Activated CD8-positive, alpha-beta memory T cell treated with anti-CD3 and anti-CD28 coated beads, Interleukin-2, amount 50 U/mL, for 48 hours (primary cell): ENCODE results near the gene RPL27A.

ENCODE experiments used
- DNase-seq: peaks from one replicate; pipeline ENCODE4 v3.0.0-alpha.2; 2020

RPL27A gene

DNA sequence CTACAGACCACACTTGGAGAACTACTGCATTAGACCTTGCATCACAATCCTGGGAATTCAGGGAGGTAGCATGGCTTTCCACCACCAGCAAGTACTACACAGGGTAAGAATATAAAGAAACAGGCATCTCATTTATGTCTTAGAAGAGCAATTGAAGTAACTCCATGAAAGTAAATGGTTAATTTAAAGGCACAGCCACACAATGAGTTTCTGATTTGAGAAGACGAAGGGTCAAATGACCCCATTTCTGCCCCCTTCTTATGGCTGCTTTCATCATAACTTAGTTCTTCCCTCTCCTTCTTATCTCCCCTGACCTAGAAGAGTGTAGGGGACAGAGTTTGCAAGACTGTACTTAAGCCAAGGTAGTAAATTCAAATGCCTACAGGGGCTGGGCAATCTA is 6.1 kb upstream of the RPL27A start:
- DNase-seq = no peak

DNA sequence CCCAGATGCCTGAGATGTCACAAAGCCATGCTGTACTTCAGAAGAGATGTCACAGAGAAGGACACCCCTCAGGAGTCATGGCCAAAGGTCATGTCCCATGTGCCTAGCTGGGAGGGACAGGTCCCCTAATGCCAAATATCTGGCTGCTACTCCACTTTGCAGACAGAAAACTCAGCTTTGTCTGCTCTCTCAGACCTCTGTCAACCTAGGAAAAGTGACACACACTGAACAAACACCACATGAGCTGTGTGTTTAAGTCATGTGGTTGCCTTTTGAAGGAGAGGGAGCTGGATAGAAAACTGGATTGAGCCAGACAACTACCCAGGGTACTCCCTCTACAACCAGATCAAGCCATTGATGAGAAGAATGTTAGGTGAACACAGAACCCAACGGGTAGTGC is 3.6 kb upstream of the RPL27A start:
- no peak for DNase-seq

DNA sequence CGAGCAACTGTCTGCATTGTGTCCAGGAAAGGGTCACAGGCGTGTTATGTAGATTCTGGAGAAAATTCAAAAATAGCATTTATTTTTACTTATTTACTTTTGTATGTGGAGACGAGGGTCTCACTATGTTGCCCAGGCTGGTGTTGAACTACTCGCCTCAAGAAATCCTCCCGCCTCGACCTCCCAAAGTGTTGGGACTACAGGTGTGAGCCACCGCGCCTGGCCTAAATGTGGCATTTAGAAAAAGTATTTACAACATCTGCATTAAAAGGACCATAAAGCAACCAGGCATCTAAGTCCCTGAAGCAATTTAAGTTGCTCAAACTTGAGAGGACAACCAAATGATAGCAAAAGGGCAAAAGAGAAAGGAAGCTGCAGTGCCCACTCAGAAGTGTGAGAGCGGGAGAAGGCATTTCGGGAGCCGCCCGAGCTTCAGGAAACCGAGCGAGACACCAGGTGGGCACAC is 722 bp upstream of the RPL27A start:
- no peak for DNase-seq

DNA sequence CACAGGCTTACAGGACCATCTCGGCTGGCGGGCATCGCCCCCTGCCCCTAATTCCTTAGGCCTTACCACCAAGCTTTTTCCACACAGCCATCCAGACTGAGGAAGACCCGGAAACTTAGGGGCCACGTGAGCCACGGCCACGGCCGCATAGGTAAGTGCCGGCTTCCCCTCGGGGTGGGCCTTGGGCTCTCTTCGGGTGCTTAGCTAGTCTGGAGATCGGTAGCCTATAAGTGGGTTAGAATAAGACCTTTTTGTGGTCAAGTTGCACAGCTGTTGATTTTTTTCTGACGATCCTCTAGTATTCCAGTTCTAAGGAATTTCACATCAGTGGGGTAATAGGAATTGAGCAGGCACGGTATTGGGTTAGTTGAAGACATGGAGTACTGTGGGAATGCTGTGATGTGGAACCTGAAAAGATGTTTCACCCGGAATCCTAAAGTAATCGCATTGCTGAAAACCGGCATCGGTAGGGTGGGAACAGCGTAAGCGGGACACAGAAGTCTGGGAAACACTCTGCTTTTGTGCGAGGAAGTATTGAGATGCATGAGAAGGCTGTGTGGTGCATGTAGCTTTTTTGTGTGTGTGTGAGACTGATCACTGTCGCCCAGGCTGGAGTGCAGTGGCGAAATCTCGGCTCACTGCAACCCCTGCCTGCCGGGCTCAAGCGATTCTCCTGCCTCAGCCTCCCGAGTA is 669 bp downstream of the RPL27A start:
- DNase-seq = no peak

DNA sequence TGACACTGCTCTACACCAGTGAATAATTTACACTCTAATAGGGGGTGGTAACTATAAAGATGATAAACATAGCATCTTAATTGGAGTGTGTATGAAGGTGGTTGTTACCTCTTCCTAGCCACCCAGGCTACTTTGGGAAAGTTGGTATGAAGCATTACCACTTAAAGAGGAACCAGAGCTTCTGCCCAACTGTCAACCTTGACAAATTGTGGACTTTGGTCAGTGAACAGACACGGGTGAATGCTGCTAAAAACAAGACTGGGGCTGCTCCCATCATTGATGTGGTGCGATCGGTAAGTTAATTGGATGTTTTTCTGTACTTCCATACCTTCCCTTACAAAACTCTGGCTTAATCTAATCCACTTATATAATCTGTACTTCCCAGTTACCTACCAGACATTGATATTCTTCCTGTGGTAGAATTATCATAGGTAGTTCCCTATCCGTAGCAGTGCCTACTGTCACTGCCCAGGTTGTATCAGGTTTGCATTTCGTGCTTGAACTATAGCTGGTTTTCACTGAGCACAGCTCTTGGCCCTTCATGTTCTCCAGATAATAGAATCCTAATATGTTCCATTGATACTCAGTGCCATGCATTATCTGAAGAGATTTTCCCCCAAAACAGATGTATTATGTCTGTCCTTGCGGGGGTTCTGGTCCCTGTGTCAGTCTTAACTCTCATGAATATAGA is 2.2 kb downstream of the RPL27A start:
- no peak for DNase-seq

DNA sequence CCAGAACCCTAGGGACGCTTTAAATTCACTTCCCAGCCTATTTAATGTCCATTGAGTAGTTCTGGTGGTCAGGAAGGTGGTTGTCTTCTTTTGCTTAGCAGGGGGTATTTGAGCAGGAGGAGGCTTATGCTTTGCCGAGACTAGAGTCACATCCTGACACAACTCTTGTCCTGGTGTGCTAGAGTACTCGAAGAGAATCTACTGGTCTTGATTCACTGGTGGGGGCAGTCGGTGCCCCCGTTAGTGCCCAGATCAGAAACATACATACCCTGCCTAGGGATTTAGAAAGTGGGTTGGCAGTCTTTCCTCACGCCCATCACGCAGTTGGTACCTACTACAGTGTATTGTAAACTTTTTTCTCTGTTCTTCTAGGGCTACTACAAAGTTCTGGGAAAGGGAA is 2.7 kb downstream of the RPL27A start:
- no peak for DNase-seq

DNA sequence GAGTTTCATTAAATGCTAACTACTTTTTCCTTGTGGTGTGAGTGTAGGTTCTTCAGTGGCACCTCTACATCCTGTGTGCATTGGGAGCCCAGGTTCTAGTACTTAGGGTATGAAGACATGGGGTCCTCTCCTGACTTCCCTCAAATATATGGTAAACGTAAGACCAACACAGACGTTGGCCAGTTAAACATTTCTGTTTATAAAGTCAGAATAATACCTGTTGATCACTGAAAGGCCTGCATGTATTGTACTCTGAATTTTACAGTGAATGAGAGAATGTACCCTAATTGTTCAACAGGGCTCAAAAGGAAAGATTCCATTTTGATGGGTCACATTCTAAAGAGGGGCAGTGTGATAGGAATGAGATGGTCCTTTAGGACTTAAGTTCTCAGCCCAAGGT is 3.2 kb downstream of the RPL27A start:
- DNase-seq = no peak

DNA sequence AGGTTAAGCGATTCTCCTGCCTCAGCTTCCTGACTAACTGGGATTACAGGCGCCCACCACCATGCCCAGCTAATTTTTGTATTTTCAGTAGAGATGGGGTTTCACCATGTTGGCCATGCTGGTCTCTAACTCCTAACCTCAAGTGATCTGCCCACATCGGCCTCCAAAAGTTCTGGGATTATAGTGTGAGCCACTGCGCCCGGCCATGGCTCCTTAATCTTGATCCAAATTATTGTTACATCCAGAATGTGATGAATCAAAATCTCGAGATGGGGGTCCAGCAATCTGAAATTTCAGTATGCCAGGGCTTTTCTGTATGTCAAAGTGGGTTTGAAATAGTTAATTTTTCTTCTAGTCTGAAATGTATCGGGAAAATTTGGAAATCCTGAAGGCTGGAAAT is 3.7 kb downstream of the RPL27A start:
- no peak for DNase-seq

DNA sequence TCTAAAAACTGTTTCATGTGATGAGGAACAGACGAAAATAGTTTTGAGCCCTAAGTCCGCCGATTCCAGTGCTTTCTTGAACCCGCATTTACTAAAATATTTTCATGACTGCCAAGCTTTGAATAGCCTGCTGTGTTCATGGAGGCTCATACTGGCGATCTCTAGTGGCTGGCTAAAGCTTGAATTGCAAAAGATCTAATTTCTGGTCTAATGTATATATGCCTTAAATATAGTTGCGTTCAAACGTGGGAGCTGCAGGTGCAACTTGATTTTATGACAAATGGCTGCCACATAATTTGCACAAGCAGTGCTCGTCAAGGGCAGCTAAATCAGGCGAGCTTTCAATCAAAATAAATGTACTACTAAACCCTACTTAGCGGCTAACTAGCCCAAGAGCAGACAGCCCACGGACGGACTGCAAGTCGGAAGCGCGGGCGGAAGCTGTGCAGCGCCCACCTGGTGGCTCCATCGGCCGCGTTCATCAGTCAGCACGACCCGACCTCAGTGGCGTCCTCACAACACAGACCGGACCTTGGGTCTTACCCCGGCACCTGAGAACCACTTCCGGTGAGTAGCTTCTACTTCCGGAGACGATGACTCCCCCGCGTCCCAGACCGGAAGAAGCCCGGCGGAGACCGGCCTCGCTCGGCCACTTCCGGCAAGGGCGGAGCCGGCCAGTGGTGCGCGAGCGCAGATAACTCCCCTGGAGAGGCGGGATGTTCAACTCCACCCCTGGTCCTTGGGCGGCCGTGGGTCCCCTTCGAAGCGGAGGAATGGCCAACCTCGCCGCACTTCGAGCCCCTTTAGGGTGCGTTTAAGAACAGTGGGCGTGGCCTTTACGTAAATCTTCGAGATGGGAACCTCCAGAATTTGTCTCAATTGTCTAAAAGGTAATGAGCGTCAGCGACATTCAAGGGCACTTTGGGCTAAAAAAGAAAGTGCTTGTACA is 6.1 kb downstream of the RPL27A start:
- DNase-seq = peak; percentile 95

DNA sequence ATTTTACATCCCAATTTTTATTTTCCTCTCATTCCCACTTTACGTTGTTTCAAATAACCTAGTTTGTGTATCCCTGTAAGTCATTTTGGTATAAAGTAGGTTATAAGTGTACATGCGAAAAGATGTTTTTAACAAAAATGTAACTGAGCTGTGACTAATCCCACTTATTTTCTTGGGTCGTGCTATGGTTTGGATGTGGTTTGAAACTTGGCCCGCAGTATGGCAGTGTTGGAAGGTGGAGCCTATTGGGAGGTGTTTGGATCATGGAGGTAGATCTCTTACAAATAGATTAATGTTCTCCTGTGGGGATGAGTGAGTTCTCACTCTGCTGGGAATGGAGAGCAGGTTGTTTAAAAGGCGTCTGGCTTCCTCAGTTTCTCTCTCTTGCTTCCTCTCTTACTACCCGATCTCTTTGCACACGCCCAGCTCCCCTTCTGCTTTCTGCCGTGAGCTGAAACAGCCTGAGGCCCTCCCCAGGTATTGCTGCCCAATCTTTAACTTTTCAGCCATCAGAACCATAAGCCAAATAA is 7.2 kb downstream of the RPL27A start:
- peak; percentile 52 for DNase-seq

DNA sequence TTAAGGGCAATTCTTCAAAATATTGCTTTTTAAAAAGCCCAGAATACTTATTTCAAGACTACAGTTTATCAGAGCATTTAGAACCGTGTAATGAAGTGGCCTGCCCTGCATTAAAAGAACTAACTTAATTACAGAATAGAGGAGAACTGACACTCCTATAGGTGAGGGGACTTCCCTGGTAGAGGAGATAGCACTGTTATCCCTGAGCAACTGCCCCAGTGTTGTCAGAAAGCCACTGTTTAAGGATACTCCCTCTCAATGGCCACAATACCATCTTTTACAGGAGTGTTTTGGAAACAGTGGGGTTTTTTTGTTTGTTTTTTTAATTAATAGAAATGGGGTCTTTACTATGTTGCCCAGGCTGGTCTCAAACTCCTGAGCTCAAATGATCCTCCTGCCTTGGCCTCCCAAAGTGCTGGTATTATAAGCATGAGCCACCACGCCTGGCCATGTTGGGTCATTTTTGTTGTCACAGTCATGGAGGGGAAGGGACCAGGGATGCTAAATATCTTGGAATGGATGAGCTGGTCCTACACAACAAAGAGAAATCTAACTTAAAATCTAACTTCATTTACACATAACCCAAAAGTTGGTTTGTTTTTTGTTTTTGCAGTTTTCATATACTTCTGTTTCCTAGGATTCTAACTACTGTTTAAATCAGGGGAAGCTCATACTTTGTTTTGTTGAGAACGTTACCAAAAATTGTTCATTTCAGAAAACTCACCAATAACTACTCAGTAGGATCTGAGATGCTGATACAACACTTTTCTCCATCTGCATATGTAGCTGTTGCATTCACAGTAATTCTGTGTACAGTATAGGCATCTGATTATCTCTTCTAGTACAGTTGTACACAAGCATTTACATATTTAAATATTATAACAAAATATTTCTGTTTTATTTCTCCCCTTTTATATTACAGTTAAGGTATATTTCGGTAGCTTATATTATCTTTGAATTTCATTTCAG is 8.1 kb downstream of the RPL27A start:
- peak; percentile 52 for DNase-seq

DNA sequence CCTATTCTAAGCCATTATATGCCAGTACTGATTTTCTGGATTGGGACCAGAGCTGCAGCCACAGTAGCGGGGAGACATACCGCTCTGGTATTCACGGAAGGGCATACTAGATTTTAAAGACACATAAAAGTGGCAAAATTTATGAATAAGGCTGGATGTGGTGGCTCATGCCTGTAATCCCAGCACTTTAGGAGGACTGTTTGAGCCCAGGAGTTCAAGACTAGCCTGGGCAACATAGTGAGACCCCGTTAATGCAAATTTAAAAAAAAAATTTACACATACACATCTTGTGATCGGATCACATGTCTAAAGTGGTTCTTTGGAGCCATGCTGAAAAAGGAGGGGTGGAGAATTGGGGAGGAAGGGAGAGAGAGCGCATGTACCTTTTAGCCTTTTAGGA is 9.0 kb downstream of the RPL27A start:
- DNase-seq = peak; percentile 47

DNA sequence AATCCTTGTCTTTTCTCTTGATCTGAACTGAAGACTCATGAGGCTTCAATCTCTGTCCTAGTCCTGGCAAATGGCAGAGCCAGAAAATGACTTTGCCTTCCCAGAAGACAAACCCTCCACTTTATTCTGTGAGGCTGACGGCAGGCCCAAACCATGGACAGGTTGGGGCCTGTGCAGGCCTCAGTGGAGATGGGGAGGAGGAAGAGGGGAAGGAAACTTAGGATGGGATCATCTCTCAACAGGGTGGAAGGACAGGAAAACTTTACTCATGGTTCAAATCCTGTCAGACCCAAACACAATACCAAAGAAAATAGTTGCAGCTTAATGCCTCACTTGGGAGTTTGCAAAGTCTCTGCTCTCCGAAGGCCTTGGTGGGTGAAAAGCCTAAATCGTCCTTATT is 9.8 kb downstream of the RPL27A start:
- no peak for DNase-seq

DNA sequence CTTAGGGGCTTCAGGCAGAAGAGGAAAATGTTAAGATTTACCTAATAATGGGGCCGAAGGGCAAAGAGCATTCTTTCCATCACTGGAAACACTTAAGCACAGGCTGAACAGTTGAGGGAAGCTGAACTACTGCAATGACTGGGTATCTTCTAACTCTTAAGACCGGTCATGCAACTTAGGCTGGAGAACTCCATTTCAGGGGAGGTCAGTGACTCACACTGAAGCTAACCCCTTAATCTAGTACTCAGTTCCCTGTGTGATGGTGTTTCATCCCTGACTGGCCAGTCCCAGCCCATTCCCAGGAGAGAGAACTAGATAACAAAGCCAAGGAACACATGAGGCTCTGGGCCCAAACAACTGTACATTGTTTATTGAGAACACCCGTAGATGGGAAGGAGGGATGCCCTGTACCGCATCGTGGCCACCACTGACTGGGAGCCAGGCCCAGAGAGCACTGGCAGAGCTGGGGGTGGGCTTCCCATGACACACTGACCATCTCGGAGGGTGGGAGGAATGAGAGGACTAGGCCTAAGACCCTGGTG is 10.5 kb downstream of the RPL27A start:
- no peak for DNase-seq

DNA sequence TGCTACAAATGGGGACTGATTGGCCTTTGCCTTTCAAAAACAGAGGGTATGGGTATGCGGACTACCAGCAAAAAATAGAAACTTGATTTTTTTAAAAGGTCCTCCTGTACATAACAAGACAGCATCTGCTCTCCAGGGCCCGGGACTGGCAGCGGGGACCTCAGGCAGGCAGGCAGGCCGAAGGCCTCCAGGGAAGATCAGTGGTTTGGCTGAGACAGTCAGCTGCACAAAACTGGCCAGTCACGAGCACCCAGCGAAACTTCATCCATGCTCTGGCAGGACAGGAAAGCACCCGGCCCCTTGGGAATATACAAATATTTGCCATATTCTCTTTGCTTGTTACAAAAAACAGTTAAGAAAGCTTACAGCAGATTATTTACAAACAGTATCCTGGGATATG is 11.0 kb downstream of the RPL27A start:
- no peak for DNase-seq

DNA sequence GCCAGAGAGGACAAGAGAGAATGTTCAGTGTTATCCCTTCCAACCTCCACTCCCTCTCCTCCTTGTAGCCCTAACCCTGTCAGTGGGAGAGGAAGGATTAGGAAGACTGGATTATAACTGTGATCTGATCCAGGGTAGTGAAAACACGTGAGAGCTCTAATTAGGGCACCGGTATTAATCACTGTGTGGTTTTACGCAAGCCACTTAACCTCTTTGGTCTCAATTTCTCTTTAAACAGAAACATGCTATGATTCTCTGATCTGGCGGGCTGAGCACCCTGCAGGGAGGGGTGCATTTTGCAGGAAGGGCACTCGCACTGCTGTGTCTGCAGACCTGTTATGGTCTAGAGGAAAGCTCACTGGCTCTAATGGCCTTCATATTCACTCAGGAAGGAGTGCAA is 11.5 kb downstream of the RPL27A start:
- DNase-seq = no peak

DNA sequence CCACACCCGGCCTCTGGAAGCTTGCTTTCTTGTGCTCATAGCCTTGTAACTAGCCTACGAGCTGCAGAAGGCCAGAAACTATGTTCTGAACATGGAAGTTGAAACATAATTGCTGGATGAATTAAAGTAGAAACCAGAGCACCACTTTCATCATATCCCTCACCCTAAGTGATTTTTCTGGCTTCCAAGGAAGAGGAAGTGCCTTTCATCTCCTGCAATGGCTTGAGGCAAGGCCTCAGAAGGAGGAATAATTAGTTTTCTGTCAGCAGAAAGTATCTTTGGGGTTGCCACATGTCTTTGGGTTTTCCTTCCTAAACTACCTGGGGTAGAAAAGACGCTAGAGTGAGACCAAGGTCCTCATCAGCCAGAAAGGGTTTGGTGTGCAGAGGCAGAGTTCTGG is 14.5 kb downstream of the RPL27A start:
- no peak for DNase-seq

DNA sequence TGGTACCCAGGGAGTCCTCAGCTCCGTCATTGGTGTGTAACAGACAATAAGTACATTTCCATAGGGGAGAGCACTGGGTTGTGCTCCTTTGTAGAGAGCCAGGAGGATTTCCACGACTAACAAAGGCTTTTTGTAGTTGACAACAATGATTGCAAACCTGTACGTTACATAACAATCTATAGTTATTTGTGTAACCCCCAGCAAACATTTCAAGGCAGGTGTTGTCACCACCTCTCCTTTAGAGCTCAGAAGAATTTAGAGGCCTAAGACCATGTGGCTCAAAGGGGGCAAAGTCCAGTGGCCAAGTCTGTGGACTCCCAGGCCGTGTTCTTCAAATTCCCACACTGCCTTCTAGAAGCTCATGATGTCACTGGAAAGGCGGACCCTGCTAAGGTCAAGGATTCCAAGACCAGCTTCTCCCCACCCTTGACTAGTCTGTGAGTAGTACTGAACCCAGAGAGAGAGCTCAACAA is 15.8 kb downstream of the RPL27A start:
- no peak for DNase-seq

DNA sequence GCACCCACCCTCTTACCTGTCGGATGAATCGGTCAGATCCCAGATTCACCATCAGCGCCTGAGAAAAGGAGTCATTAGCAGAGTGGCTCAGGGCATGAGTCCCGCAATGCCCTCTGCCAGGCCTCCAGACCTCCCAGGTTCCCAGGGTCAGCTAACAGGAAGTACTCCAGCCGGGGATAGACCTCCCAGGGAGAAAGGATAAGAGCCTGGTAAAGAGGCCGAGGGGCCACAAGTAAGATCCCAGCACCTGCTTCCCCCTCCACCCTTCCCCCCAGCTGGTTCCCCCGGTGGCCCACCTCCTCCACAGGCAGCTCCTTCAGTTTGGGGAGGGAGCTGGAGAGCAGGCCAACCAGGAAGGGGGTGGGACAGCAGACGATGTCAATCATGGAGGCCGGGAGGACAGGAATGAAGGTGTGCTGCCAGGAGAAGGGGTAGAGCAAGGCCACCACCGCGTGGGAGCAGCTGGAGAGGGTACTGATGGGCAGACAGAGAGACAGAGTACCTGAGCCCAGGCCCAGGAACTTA is 16.4 kb downstream of the RPL27A start:
- no peak for DNase-seq

DNA sequence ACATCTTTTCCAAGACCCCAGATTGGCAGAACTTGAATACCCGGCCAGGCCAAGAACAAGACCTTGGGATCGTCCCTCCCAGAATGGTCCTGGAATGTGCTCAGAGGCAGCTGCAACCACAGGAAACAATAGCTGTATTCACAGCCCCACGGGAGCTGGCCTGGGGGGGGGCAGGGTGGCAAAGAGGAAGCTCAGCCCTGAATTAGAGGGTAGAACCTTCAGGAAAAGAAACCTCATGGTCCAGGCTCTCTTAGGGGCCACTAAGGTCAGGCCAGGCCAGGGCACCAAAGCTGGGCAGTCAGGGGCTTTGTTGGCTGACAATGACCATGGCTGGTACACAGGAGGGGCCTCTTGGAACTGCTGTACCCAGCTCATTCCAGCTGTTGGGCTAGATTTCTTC is 17.3 kb downstream of the RPL27A start:
- DNase-seq = no peak

DNA sequence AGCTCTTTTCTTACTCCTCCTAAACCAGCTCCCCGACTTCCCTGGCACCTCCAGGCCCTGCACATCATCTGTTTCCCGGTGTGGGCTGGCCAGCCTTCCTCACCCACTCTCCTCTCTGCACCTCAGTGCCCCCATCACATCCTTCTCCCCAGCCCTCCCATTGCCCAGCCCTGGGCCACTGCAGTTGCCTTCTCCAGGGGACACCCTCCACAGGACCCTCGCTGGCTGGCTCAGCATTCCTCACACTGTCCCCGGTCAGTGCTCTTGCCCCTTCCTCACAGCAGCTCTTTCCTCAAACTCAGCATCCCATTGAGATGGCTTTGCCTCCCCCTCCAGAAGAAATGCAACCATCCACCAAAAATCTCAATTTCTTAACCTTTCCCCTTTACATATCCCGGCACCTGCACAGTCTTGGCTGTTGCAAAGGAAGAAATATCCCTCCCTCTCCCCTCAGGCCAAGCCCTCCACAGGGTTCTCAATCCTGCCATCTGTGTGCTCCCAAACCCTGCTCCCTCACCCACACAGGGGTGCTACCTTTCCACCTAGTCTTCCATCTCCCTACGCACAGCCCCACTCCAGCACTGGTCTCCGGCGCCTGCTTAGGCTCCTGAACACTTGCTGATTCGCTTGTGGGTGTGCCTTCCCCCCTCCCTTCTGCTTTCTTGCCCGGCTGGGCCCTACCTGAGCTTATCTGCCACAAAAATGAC is 19.5 kb downstream of the RPL27A start:
- no peak for DNase-seq
